Measurements from ENCODE around the gene CDC42EP3.

The CDC42EP3 gene

DNA sequence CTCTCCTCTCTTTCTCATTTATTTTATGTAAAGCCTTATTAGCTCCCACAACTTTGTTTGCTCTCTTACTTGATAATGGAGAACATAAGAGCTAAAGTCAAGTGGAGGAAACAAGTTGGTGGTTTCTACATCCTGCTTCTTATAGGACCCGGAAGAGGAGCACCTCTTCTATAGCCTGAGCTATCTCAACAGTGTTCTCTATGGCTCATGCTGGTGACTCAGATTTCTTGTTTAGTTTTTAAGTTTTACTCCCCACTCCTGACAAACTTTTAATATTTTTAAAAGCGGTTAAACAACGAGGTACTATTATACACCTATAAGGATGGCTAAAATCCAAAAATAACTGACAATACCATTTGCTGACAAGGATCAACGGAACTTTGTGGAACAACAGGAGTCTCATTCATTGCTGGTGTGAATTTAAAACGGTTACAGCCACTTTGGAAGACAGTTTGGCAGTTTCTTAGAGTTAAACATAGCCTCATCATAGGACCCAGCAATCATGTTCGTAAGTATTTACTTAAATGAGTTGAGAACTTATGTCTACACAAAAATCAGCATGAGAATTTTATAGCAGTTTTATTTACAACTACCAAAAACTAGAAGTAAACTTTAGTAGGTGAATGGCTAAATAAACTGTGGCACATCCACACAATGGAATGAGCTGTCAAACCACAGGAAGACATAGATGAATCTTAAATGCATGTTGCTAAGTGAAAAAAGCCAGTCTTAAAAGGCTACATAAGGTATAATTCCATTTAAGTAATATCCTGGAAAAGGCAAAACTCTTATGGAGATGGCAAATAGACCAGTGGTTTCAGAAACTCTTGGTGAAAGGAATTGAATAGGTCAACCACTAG lies 12.7 kb upstream of the CDC42EP3 start:
- DNase-seq (ENCODE audit: low spot score) = no peak

DNA sequence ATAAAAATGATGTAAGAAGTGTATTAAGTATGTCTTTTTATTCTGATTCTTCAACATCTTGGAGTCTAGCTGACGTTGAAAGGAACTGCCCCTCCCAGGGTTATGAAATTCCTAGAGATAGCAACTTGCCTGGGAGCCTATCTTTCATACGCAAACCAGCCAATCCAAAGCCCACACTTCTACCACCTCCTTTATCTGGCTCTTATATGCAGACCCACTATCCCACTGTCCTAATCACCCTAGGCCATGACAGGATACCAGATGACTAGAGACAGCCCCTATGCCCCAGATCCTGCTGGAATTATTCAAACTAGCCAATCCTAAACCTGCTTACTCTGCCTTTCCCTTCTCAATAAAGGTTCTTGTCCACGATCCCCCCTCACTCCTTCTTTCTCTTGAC lies 11.8 kb upstream of the CDC42EP3 start:
- DNase-seq (ENCODE audit: low spot score) = no peak

DNA sequence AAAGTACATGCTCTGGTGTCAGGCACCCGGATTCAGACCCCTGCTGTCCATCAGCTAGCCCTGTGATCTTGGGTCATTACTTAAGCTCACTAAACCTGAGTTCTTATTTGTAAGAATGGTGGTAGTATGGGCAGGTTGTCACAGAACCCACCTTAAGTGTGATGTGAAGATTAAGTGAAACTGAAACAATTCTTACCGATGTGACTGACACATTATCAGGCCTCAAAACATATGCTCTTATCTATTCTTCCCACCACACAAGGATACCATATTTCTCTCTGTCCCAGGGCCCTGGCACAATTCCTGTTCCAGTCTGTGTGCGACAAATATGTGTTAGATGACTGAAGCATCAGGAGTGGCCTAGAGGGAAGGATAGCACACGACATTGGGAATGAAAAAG lies 11.0 kb upstream of the CDC42EP3 start:
- DNase-seq (ENCODE audit: low spot score) = no peak

DNA sequence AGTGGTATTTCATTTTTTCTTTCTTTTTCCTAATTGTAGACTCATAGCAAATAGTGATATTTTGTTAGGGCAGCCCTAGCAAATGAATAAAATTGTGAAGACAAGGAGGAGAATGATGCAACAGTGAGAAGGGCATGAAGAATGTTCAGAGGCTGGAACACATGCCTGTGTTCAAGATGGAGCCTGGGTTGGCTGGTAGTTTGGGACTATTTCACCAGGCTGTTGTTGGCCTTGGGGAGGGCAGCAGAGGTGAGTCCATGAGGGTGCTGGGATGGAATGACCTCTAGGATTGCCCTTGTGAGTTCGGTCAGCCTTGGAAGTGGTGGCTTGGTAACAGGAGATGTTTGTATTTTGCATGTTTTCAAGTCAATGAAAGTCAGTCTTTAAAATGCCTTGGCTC lies 10.1 kb upstream of the CDC42EP3 start:
- DNase-seq (ENCODE audit: low spot score) = no peak

DNA sequence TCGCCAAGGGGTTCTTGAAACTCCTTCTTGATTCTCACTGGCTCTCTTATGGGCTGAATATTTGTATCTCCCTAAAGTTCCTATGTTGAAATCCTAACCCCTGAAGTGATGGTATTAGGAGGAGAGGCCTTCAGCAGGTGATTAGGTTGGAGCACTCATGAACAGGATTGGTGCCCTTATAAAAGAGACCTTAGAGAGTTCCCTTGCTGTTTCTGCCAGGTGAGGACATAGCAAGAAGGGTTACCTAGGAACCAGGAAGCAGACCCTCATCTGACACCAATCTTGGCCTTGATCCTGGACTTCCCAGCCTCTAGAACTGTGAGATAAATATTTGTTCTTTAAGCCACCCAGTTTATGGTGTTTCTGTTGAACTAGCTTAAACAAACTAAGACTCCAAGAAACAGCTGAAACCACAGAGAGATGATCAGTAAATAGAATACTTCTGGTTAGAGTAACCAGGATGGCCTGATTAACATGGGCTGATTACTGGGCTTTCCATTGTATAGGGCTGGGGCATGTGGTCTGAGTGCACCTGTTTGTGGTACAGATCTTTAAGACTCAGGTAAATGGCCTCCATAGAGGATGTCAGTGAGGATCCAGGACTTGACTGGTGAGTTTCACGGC lies 7.7 kb upstream of the CDC42EP3 start:
- no peak for DNase-seq (ENCODE audit: low spot score)

DNA sequence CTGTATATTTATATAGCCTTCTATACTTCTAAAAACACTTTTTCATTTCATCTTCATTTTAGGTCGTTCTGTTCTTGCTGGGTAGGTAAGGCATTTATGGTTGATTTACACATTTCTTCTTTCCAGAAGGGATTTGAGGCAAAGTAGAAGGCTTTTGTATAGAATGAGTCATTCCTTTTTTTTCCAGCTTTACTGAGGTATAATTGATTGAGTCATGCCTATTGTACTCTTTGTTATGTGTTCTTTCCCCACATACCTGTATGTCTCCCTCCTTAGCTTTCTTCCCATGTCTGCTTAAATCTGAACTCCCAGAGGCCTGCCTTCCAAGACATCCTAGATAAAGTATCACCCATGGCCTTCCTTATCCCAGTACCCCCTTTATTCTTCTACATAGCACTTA lies 4.8 kb upstream of the CDC42EP3 start:
- DNase-seq (ENCODE audit: low spot score) = peak; percentile 77

DNA sequence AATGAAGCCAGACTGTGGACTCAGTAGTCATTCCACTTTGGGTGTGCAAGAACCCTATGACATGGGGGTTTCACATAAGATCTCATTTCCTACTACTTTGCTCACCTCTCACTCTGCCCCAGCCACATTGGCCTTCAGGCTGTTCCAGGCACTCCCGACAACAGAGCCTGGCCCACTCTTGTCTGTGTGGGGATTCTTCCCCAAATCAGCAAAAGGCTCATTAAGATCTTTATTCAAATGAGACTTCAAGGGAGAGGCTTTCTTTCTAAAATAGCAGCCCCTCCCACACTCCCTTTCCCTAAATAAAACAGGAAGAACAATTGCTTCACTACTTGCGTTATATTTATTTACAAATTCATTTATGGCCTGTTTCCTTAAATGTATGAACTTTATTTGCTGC lies 3.5 kb upstream of the CDC42EP3 start:
- DNase-seq (ENCODE audit: low spot score) = no peak

DNA sequence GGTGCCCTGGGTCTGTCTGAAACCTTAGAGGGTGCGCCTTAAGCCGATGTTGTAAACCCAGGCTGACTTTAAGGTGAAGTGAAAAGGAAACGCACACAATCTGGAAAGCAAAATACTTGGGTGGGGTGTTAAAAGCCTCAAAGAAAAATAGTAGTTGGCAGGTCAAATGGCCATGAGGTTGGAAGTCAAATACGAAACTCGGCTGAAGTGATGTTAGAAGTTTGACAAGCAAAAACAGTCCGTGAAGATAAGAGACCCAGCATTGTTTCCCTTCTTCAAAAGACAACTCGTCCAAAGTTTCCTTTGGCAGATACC lies 1.4 kb upstream of the CDC42EP3 start:
- DNase-seq (ENCODE audit: low spot score) = no peak

DNA sequence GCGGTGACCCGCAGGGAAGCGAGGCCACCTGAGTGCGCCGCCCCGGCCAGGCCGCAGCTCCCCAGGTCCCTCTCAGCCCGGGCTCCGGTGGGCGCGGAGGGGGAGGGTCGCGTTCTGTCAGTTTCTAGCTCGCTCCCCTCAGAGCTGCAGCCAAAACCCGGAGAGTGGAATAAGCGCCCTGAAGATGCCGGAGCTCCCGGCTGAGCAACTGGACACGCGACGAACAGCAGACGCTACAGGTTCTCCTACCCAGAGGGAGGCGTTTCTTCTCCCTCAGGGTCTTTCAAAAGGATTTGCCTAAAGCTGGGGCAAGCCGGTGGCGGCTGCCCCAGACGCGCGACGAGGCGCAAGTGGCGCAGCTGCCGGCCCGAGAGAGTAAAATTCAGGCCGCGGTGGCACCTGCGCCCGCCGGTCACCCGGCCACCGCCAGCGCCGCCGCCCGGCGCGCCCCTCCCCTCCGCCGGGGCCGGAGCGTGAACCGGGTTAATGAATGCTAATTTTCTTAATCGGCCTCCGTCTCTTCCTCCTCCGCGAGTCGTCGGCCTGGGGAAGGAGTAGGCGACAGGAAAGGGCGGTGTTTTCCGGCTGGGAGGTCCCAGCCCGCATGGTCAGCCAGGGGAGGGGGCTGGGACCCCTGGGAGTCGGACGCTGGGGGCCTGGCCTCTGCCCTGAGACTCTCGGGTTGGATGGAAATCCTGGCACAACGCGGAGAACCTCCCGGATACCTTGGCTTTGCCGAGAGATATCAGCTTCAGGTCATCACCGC lies 845 bp upstream of the CDC42EP3 start:
- peak; percentile 92 for DNase-seq (ENCODE audit: low spot score)

DNA sequence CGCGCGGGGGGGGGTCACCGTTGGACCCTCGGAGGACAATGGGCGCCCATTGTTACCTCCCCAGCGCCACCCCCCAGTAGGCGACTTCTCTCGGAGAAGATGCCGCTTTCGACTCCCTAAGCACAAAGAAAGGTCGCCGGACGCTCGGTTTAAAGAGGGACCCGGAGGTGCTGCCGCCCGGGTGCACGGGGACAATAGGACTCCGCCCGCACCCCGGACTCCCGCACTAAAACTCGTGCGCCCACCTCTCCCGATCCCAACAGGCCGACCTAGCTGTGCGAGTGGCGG lies 318 bp upstream of the CDC42EP3 start:
- no peak for DNase-seq (ENCODE audit: low spot score)

DNA sequence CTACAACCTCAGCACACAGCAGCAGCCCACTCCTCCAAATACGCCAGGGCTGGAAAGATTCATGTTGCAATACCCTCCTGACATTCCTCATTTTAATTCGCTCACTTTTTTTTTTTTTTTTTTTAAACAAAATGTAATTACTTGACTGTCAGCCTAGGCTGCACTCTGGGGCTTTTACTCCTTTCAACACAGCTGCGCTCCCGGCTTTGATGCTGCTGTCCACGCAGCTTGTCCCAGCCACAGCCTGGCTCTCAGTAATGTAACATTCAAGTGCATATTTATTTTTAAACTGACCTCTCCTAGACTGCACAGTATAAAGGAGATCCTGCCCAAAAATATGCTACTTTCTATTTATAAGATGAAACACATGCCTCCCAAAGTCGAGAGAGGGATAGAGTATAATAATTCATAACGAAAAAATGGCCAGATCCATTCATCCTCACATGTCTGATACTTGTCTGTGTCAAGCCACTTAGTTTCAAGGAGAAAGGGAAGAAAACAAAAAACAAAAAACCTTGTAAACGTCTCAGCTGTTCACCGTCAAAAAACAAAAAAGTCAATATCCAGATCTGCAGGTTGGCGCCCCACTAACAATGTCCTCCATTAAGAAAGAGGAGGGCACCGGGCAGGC lies 949 bp downstream of the CDC42EP3 start:
- DNase-seq (ENCODE audit: low spot score) = no peak

DNA sequence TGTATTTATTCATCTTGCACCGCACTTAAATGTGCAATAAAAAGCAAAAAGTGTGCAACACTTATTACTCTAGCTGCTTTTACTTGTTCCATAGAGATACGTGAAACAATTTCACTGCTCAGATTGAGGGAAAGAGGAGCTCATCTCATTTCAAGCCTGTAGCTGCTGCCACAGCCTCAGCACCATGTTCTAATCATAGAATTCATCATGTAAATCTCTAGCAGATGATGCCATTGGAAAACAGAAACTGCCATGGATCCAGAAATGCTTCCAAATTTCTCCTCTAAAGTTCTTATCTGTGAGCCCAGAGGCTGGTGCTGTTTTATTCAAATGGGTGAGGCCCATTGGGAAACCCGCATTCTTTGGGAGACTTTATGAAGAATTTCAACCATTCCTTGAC lies 2.0 kb downstream of the CDC42EP3 start:
- no peak for DNase-seq (ENCODE audit: low spot score)

DNA sequence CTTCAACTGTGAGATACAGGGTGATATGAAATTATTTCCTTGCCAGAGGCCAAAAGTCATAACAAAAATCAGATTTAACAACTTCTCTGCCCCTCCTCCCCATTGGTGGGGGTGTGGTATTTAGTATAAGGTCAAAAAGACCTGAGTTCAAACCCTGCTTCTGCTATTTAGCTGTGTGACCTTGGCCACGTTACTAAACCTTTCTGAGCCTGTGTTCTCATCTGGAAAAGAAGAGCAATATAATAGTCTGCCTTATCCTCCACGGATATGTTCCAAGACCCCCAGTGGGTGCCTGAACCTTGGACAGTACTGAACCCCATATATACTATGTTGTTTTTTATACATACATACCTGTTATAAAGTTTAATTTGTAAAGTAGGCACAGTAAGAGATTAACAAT lies 3.7 kb downstream of the CDC42EP3 start:
- DNase-seq (ENCODE audit: low spot score) = no peak

DNA sequence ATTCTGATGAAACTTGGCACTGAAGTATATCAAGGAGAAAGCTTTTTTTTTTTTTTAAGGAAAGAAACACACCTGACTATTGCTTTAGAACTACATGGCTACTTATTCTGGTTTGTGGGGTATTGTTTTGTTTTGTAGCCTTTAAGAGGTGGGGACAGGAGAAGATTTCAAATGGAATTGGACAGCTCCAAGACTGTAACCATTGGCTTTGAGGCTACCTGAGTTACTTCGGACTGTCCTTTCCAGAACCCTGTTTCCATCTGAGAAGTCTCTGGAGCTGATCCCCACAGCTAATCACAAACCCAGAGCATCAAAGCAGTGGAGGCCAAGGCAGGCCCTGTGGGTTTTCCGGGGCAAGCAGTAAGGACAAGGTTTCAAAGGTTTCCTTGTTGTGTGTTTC lies 4.7 kb downstream of the CDC42EP3 start:
- no peak for DNase-seq (ENCODE audit: low spot score)

DNA sequence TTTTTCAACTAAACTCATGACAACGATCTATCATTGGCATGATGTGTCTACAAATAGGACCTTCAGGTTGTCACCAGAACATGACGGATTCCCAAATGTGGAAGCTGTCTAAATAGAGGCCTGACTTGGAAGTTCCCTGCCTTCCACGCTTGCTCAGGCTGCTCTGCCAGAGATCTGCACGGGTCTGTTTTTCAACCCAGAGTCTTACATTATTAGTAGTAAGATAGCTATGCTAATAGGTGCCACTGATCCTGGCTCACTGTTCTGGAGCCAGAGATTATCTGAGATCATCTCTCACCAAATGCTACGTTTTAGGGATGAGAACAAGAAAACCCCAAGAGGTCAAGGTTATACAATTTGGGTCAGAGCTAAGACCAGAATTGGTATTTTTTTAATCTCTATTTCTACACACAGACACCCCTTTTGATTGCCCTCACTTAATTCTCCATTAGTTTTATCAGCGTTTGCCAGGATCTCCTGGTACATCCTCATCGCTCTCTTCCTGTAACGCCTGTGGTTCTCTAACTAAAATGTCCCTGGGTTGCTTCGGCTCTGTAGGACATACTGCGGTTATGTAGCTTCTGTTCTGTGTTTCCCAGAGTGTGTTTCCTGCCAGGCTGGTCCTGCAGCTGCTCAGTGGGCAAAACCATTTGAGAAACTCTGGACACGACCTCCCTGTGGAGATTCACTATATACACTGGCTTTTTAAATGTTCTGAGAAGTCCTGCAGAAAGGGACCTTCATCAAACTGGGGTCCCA lies 5.7 kb downstream of the CDC42EP3 start:
- no peak for DNase-seq (ENCODE audit: low spot score)

DNA sequence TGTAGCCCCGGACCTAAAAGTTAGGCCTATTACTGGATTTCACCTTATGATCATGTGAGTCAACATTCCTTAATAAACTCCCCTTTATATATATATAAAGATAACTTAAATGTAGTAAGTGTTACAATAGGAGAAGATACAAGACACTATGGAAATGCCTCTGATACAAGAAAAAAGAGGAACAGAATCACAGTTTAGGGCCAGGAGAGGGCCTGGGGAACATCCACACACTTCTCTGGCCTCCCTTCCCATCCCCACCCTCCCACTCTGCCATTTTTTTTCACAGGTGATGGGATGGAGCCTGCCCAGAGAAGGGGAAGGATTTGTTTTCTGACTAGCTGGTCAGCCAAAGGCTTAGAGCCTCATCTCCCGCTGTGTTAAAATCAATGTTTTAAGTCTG lies 6.4 kb downstream of the CDC42EP3 start:
- no peak for DNase-seq (ENCODE audit: low spot score)

DNA sequence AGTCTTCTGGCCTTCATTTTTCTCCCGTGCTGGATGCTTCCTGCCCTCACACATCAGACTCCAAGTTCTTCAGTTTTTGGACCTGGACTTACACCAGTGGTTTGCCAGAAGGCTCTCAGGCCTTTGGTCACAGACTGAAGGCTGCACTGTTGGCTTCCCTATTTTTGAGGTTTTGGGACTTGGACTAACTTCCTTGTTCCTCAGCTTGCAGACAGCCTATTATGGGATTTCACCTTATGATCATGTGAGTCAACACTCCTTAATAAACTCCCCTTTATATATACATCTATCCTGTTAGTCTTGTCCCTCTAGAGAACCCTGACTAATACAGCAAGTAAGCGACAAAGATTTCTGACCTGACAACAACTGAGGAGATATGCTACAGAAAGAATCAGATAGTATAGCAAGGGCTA lies 7.2 kb downstream of the CDC42EP3 start:
- no peak for DNase-seq (ENCODE audit: low spot score)

DNA sequence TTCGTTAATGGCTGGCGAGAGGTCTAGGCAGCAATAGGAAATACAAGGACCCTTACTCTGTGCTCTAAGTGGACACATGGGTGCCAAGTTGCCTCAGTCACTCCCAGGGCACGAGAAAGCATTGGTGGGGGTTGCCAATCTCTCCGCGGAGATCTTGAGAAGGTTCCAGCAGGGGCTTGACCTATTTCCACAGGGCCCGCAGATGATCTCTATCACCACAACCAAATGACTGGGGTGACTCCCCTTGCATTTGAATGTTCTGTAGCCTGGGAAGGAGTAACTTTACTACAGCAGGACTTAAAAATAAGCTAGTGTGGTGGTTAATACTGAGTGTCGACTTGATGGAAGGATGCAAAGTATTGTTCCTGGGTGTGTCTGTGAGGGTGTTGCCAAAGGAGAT lies 8.1 kb downstream of the CDC42EP3 start:
- no peak for DNase-seq (ENCODE audit: low spot score)

DNA sequence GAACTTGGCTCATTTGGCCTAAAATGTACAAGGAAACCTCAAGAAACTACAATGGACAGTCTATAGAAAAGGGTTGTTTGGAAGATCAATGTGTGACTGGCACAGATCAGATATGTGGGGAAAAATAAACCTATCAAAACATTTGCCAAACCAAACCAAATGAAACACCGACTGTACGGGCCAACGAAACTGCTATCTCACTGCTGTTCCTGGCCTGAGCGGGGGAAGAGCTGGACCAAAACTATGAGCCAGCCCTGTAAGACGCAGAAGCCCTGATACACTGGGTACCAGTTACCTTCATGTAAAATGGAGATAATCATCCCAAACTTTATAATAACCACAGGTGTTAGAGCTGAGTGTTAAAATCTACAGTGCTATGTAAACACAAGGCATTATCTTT lies 11.7 kb downstream of the CDC42EP3 start:
- no peak for DNase-seq (ENCODE audit: low spot score)

DNA sequence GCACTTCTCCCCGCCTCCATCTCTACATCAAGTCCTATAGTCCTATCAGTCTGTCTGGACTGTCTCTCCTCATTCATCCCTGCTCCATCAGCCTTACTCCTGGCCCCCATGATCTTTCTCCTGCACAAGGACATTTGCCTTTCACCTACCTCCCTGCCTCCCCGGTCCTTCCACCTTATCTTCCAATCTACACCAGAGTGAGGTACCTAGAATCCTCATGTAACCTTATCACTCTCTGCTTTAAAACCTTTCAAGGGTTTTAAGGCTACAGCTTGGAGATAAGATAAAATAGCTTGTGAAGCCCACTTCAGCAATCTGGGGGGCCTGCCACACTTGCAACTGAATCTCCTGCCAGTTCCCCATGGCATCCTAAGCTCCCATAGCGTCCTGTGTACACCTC lies 12.8 kb downstream of the CDC42EP3 start:
- DNase-seq (ENCODE audit: low spot score) = no peak

DNA sequence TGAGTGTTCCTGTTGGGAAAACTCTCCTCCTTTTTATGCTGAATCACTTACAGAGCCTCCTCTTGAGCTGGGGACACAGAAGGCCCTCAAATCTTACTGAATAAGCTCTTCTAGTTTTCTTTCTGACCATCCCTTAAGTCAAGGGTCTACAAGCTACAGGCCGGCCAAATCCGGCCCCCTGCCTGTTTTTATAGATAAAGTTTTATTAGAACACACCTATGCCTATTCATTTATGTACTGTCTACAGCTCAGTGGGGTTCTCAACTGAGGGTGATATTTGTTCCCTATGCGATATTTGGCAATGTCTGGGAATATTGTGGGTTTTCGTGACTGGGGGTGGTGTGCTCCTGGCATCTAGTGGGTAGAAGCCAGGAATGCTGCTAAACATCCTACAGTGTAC lies 14.0 kb downstream of the CDC42EP3 start:
- DNase-seq (ENCODE audit: low spot score) = no peak

All from kidney tubule cell (primary cell).